Spleen (tissue), 7 donors: ENCODE results near the gene MRPL16.

Experiments used
- POLR2A ChIP-seq, 3 donors: fragments of 450-650 bp; IDR thresholded peaks; one replicate each; pipeline ENCODE4 v1.5.1; 2017; ENCODE audit warnings: antibody characterized with exemption in 3 of 3, mild to moderate bottlenecking in 1 of 3
- POLR2AphosphoS5 ChIP-seq, 3 donors: sonication (generic); formaldehyde crosslinking; IDR thresholded peaks; one replicate each; pipeline ENCODE4 v1.5.1; 2017; ENCODE audit warnings: antibody characterized with exemption in 3 of 3
- TF ChIP-seq, protein P1 (sequence below), 11 experiments: fragments of 200-600 bp in 7 of 11; fragments of 450-650 bp in 4 of 11; sonication (generic) in 4 of 11; IDR thresholded peaks in 8 of 11; conservative IDR thresholded peaks in 3 of 11; 1 replicate in 7 of 11; 2 replicates in 4 of 11; pipeline versions ENCODE4 v1.4.0 to v1.8.0; 2016 to 2021; ENCODE audit warnings: antibody characterized with exemption in 11 of 11, inconsistent platforms in 4 of 11, mild to moderate bottlenecking in 1 of 11
- donor health status: DM: no; HTN: no; CAD: no; lungs with moderate emphysema.
- donor health status: DM: no; HTN: no; CAD: no.
- donor health status: DM: no; HTN: no; CAD: no.

DNA sequence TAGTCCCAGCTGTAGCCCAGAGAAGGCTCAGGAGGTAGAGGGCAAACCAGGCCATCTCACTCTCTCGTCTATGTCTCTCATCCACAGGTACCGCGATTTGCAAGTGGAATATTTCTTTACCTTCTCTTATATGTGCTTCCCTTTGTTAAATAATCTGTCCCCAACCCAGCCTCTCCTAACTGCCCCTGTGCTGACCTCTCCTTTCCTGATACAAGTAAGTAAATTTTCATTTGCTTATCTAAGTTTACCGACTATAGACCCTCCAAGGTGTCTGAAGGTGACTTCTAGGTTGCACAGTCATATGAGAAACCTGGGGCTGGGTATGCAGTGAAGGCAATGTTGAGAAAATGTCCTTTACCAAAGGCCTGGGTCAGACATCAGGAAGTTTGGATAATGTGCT lies 34.8 kb upstream of the MRPL16 start, which contains the start of gene CBLIF:
- TF ChIP-seq POLR2A (IDR thresholded peaks at IDR 0.05), result no peak
- TF ChIP-seq, protein P1, sequence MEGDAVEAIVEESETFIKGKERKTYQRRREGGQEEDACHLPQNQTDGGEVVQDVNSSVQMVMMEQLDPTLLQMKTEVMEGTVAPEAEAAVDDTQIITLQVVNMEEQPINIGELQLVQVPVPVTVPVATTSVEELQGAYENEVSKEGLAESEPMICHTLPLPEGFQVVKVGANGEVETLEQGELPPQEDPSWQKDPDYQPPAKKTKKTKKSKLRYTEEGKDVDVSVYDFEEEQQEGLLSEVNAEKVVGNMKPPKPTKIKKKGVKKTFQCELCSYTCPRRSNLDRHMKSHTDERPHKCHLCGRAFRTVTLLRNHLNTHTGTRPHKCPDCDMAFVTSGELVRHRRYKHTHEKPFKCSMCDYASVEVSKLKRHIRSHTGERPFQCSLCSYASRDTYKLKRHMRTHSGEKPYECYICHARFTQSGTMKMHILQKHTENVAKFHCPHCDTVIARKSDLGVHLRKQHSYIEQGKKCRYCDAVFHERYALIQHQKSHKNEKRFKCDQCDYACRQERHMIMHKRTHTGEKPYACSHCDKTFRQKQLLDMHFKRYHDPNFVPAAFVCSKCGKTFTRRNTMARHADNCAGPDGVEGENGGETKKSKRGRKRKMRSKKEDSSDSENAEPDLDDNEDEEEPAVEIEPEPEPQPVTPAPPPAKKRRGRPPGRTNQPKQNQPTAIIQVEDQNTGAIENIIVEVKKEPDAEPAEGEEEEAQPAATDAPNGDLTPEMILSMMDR (IDR thresholded peaks at IDR 0.05 in 8 of 11, conservative IDR thresholded peaks at IDR 0.05 in 3 of 11), result no peak
- no peak for TF ChIP-seq POLR2AphosphoS5 (IDR thresholded peaks at IDR 0.05)
